Esophagus mucosa (tissue), 1 donor: Measurements from ENCODE around the gene DNMBP. TPM values are rescaled to one million over a fixed set of nuclear protein-coding genes. Genes with fewer than 3 reads are reported as not detected.
"Not testable (repeated sequence)": the region's sequence is repeated elsewhere in the genome, so short reads cannot be mapped to it uniquely, and the experiment has no call there.

Experiments used
- ATAC-seq: fragments of 200-7000 bp; cut with Tn5 transposase; one replicate; pipeline ENCODE4 v1.9.1; 2020
- total RNA-seq: library from RNA; stranded (reverse); gene quantifications from one replicate; pipeline ENCODE4 v1.2.4, GENCODE V29; 2023
- donor health status: DM: yes; HTN: yes; CAD: no.

DNMBP gene
- total RNA-seq, 1 donor from 2014 or later, result 12.4 TPM

DNA sequence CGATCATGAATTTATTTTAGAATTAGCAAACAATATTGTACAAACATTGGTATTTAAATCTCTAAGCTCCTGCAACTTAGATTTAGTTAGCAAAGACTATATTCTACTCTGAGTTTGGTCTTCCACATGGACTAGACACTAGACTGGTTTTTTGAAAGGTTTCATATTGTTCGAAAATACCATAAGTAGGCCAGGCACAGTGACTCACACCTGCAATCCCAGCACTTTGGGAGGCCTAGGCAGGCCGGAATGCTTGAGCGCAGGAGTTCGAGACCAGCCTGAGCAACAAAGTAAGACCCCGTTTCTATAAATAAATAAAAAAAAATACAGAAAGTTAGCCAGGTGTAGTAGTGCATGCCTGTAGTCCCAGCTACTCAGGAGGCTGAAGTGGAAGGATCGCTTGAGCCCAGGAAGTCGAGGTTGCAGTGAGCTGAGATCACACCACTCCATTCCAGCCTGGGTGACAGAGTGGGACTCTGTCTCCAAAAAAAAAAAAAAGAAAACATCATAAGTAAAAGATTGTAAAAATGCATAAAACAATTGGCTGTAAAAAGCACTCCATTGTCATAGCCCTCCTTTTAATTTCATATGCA, 154.2 kb downstream of the DNMBP start:
- ATAC-seq, result no peak

GRCh38 chr10:99854860-99855259, 154.9 kb downstream of the DNMBP start:
- no peak for ATAC-seq

GRCh38 chr10:99853655-99854054, 156.1 kb downstream of the DNMBP start:
- ATAC-seq, result no peak

- no peak for ATAC-seq
Observed at GRCh38 chr10:99852481-99853213, 157.1 kb downstream of the DNMBP start.

GRCh38 chr10:99851825-99852224, 157.9 kb downstream of the DNMBP start:
- ATAC-seq, result no peak

DNA sequence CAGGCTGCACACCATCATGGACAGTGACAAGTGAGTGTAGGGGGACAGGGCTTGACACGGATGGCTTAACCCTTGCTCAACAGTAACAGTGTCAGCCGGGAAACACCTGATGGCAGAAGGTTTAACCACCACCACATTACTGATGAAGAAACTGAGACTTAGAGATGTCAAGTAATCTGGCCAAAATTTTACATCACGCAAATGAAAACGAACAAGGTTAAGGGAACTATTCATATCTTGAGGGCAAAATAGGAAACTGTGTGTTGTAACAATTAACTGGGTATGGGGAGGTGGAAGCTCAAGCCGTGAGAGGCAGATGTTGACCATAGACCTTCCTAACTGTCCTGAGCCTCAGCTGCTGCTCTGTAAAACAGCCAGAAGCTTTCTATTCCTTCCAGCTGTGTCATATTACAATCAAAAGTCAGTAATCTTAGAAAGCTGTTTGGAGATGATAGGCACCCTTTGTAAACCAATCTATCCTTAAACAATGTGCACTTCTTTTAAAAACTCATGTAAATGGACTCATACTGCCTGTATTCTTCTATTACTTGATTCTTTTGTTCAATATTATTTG, 158.9 kb downstream of the DNMBP start:
- ATAC-seq, result no peak

DNA sequence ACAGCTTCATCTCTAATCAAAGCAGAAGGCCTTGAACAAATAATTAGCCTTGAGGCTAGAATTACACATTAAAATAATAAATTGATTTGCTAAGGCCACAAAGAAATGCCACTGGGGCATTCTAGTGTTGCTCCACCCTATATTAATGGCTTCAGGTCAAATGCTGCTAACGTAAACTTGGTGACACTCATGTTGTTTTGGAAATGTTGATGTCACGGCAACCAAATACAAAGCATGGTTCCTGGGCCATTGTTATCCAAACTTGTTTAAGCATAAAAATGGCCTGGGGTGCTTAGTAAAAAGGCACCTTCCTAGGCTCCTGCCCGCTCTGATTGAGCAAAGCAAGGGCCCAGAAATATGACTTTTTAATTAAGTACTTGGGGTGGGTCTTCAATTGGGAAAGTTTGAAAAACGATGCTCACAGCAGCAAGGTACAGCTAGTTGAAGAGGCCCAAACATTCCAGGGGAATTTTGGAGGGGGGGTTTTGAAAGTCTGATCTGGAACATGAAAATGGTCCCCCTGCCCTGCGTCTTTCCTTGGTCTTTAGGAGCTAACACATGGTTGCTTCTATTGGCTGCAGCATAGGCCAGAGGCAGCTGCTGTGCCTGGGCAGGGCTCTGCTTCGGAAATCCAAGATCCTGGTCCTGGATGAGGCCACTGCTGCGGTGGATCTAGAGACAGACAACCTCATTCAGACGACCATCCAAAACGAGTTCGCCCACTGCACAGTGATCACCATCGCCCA, 159.6 kb downstream of the DNMBP start:
- ATAC-seq, result no peak

DNA sequence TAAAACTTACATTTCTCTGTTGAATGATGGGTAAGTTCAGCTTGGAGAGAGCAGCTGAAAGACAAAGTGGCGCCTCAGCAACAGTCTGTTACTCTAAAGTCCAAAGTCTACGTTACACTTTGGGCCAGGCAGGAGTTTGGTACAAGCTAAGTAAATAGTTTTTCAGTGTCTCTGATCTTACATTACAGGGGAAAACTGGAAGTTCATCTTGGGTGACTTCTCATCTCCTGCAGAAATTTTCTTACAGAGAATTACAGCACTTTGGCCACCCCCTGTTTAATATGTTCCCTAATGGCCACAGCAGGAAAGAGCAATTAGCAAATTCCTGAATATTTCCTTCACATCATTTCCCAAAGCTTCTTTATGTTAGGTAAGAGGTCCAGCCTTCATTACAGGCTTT, 160.2 kb downstream of the DNMBP start:
- ATAC-seq, result no peak

GRCh38 chr10:99849057-99849456, 160.7 kb downstream of the DNMBP start:
- ATAC-seq, result no peak

GRCh38 chr10:99845837-99846382, 163.8 kb downstream of the DNMBP start:
- ATAC-seq, result peak; percentile 87

- ATAC-seq, result no peak
Observed at GRCh38 chr10:99844433-99844955, 165.3 kb downstream of the DNMBP start.

DNA sequence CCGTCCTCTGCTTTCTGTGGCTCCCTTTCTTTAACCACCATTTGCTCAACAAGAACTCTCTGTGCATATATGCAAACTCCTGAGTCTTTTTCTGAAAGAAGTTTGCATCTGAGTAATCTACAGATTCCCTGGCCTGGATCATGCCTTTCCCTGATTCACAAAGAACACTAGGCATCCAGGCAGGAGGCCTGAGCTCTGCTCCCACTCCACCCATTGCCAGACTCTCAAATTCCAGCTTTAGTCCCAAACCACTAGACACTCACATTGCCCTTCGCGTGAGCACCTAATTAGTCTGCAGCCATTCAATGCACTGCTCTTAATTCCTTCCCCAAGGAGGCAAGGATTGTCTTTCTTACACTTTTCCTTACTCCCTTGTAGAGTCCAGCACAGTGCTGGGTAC, 166.4 kb downstream of the DNMBP start:
- ATAC-seq, result no peak

GRCh38 chr10:99841746-99842145, 168.0 kb downstream of the DNMBP start:
- ATAC-seq, result no peak

GRCh38 chr10:99840859-99841258, 168.9 kb downstream of the DNMBP start:
- ATAC-seq, result not testable (repeated sequence)

GRCh38 chr10:99836711-99837110, 173.0 kb downstream of the DNMBP start:
- ATAC-seq, result no peak

GRCh38 chr10:99835947-99836346, 173.8 kb downstream of the DNMBP start:
- ATAC-seq, result no peak

DNA sequence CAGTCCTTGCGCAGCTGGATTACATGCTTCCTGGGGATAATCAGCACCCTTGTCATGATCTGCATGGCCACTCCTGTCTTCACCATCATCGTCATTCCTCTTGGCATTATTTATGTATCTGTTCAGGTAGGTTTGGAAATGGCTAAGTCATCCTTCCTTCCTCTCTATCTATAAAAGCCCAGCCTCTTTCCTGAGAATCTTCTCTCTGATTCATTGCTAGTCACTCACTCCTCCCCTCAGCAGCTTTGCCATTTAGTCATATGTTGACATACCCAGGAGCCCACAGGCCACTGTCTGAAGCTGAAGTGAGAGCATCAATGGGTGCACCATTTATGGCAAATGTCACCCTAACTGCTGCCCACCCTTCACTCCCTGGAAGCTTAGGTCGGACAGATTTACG, 175.3 kb downstream of the DNMBP start:
- ATAC-seq, result peak; percentile 89

- no peak for ATAC-seq
Observed at GRCh38 chr10:99832439-99832838, 177.3 kb downstream of the DNMBP start.

GRCh38 chr10:99828464-99828863, 181.3 kb downstream of the DNMBP start:
- ATAC-seq, result no peak

GRCh38 chr10:99827936-99828335, 181.8 kb downstream of the DNMBP start:
- no peak for ATAC-seq
